ACHN (cell line): ENCODE results near the gene FAM32A.

Experiments used
- DNase-seq: peaks from one replicate; pipeline ENCODE4 v3.0.0-alpha.2; 2015
- in situ Hi-C: cut with HindIII; loops from 2 replicates; pipeline ENCODE4 v1.10.0; 2017; ENCODE audit warnings: low sequenced_read_pairs, low pct_ligation_motif_present, low pct_unique_long_range_greater_than_20kb

FAM32A gene

DNA sequence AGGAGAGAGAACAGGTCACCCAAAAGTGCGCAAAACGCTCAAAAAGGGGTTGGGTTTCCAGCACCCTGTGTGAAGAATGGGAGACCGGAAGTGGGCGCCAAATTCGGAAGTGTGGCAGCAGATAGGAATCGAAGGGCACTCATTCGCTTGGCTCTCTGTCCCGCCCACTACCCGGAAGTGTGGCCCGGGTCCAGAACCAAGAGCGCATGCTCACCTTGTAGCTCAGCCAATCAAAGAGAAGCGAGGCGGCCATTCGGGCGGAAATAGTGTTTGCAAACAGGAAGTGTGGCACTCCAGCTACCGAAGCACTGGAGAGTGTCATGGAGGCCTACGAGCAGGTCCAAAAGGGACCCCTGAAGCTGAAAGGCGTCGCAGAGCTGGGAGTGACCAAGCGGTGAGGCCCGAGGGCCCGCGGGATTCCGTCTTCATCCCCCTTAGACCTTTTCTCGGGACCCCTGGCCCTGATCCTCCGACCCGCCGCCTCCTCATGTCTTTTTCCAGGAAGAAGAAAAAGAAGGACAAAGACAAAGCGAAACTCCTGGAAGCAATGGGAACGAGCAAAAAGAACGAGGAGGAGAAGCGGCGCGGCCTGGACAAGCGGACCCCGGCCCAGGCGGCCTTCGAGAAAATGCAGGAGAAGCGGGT lies at the start of gene FAM32A:
TSS of gene FAM32A (plus strand) at position 288 of the 645 bp plus-strand sequence. CDS start at position 321, 33 bp downstream.
- in situ Hi-C loops = no loop called here
- peak; percentile 97 for DNase-seq

DNA sequence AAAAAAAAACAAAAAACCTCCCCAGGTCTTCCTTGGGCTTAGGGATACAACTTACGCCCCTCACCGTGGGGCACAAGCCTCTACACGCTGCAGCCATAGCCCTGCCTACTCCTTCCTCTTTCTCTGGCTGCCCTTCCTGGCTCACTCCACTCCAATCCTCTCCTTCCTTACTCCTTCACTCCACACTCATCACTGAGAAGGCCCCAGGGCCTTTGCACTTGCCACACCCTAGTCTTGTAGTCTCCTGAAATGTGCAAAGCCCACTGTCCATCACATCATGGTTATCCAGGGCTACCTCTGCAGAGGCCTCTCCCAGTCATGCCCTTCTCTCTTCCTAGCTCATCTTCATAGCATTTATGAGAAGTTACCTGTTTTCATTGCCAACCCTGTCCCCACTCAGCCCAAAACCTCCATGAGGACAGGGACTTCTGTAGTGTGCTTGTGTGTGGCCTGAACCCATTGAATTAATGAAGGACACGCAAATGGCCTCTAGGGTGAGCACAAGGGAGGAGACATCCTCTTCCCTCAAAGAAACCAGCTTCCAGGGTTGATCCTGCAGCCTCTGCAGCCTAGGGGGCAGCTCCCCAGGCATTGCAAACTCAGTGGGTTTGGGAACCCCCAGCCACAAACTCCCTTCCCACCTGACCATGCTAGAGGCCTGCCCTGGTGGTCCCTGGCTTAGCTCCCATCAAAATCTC lies 49.6 kb upstream of the FAM32A start:
- DNase-seq = no peak
- in situ Hi-C loops = no loop called here

DNA sequence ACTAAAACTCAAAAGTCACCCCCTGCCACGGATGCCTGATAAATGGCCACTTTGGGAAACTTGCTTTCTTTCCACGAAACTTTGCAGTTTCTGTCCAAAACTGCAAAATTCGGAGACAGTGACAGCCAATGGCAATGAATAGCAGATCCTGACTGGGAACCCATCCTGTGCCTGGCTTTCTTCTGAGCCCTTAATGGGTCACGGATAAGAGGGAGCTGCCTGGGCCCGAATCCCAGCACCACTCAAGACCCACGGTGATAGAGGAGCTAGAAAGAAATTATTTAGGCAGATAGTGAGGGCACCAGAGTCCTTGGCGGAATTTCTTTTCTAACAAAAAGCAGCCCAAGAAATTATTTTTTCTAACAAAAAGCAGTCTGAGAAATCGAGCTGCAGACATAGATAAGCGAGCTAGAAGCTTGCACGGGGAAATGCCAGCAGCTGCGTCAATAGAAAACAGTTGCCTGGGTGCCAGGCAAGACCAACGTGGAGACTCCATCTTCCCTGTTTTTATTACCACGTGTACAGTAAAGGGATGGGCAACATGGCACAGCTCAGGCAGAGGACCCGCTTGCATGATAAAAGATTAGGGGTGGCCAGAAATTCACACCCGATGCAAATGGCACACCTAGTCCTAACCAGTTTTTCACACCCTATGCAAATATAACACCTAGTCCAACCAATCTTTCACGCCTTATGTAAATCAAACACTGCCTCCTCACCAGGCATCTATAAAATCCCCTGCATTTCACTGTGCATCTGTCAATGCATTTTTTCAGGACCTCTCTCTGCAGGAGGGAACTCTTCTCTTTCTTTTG lies 48.8 kb upstream of the FAM32A start:
- in situ Hi-C loops = no loop called here
- DNase-seq = no peak

DNA sequence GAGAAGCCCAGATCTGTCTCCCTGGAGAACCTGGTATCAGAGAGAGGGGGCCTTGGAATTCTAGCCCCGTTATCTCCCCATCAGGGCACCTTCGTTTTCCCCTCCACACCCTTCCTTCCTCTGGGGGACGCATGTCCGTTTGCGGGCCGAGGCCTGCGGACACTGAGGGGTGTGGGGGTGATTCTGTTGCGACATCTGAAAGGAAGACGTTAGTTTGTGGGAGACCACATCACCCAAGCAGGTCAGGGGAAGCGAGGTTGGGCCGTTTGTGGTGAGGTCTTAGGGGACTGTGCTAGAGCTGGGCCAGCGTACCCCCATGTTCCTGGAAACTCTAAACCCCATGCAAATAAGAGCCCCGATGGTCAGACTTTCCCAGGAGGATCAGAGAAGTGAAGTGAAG lies 45.5 kb upstream of the FAM32A start:
- no peak for DNase-seq
- in situ Hi-C loops = no loop called here

DNA sequence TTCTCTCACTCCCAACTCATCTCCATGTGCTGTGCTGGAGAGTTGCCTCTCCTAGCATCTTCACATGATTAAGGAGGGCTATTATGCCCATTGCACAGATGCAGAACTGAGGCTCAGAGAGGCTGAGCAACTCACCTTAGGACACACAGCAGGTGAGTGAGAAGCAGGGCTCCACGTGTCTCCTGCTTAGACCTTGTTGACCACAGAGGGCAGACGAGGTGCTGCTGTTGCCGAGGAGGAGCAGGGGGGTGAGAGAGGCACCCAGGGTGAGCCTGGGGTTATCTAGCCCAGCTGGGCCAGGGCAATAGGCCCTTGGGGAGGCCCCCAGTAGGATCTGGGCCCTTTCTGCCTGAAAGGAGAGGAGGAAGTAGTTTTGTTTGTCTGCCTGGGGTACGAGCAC lies 44.2 kb upstream of the FAM32A start:
- no peak for DNase-seq
- in situ Hi-C loops = no loop called here

DNA sequence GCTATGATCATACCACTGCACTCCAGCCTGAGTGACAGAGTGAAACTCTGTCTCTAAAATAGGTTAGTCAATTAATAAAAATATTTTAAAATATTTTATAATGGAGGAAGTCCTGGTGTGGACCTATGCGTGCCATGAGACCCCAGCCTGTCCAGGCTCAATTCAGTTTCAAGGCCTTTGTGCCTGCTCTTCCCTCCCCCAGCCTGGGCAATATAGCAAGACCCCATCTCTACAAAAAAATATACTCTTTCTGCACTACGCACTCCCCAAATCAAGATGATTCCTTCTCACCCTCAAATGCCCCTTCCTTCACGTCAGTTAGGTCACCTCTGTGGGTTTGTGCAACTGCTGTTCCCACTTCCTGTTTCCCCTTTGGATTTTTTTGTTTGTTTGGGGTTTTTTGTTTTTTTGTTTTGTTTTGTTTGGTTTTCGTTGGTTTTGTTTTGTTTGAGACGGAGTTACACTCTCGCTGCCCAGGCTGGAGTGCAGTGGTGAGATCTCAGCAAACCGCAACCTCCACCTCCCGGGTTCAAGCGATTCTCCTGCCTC lies 43.1 kb upstream of the FAM32A start:
- DNase-seq = no peak
- in situ Hi-C loops = no loop called here

- in situ Hi-C loops = no loop called here
- no peak for DNase-seq
These were observed 41.6 kb upstream of the FAM32A start, which contains the start of gene HSH2D for GRCh38 chr19:16143399-16144215. TSS of gene HSH2D (plus strand) at chr19:16143685. CDS start at chr19:16148751, 5,066 bp downstream.

GRCh38 chr19:16144216-16144581 lies 41.0 kb upstream of the FAM32A start:
- DNase-seq = no peak
- in situ Hi-C loops = no loop called here

DNA sequence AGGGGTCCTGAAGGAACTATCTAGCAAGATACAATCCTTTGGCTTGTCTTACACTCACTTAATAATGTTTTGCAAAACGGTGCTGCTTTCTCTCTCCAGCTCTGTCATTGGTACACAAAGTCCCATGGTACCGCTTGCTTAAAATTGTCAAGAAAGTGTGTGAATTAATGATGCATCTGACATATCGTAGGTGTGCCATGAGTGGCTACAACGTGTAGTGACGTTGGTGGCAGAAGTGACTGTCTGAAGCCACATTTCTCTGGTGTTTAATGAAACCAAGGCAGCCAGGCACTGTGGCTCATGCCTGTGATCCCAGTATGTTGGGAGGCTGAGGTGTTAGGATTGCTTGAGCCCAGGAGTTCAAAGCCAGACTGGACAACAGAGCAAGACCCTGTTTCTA lies 39.1 kb upstream of the FAM32A start:
- DNase-seq = no peak
- in situ Hi-C loops = no loop called here

- DNase-seq = no peak
- in situ Hi-C loops = no loop called here
These were observed 36.6 kb upstream of the FAM32A start for GRCh38 chr19:16148443-16149229.

GRCh38 chr19:16153582-16154336 lies 31.5 kb upstream of the FAM32A start:
- no peak for DNase-seq
- in situ Hi-C loops = no loop called here

GRCh38 chr19:16154557-16154956 lies 30.7 kb upstream of the FAM32A start:
- DNase-seq = no peak
- in situ Hi-C loops = no loop called here

GRCh38 chr19:16155128-16155527 lies 30.1 kb upstream of the FAM32A start:
- DNase-seq = no peak
- in situ Hi-C loops = no loop called here

DNA sequence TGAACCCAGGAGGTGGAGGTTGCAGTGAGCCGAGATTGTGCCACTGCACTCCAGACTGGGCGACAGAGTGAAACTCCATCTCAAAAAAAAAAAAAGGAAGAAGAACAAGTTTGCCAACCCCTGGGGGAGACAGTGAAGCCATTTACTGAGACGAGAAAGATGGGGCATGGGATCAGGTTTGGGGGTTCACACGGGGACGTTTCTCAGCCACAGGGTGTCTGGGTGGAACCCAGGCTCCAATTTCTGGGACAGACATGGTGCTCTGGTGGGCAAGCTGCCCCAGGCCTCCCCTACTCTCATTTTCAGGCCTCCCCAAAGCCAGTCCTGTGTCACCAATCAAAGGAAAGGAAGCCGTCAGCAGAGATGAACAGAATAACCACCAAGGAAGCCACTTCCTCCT lies 28.3 kb upstream of the FAM32A start:
- no peak for DNase-seq
- in situ Hi-C loops = no loop called here

GRCh38 chr19:16157601-16158000 lies 27.6 kb upstream of the FAM32A start:
- DNase-seq = no peak
- in situ Hi-C loops = no loop called here

DNA sequence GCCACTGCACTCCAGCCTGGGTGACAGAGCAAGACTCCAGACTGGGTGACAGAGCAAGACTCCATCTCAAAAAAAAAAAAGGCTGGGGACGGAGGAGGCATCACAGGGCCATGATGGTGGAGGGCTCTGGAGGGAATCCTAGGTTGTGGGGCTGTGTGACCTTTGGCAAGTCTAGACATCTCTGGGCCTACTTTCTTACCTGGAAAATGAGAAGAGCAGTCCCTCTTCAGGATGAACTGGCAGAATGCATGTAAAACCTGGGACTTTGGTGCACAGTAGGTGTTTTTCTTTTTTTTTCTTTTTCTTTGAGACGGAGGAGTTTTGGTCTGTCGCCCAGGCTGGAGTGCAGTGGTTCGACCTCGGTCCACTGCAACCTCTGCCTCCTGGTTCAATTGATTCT lies 25.6 kb upstream of the FAM32A start:
- in situ Hi-C loops = no loop called here
- no peak for DNase-seq

GRCh38 chr19:16160445-16160942 lies 24.7 kb upstream of the FAM32A start:
- in situ Hi-C loops = no loop called here

More at GRCh38 chr19:16160445-16160942, 24.7 kb upstream of the FAM32A start:
- DNase-seq = no peak
